Small intestine (tissue), 7 donors: Measurements from ENCODE around the gene CACNA2D1. TPM values are rescaled to one million over a fixed set of nuclear protein-coding genes. Genes with fewer than 3 reads are reported as not detected.

Source experiments
- DNase-seq, 2 donors: peaks; one replicate each; pipeline versions ENCODE4 v3.0.0 to v3.0.0-alpha.2; 2013
- FAIRE-seq: peaks from 2 replicates; lab custom pipeline; 2012; peaks lifted over from hg19 to GRCh38; lab: Jason Lieb, UNC
- H3K27ac ChIP-seq, 3 donors: one replicate each; pipeline ENCODE4 v1.5.1; 2013; ENCODE audit warnings: low read length in 2 of 3, mild to moderate bottlenecking in 2 of 3, control low read depth in 1 of 3, inconsistent platforms in 1 of 3, low read depth in 1 of 3, moderate library complexity in 1 of 3
- H3K27me3 ChIP-seq, 3 donors: one replicate each; pipeline ENCODE4 v1.6.1; 2013; ENCODE audit warnings: low read length in 3 of 3, inconsistent platforms in 1 of 3; ENCODE audit not compliant: control insufficient read depth in 3 of 3, insufficient read depth in 3 of 3
- H3K36me3 ChIP-seq, 3 donors: one replicate each; pipeline ENCODE4 v1.6.1; 2013; ENCODE audit warnings: low read length in 3 of 3, inconsistent platforms in 1 of 3, low read depth in 1 of 3, mild to moderate bottlenecking in 1 of 3, moderate library complexity in 1 of 3; ENCODE audit not compliant: control insufficient read depth in 3 of 3, insufficient read depth in 2 of 3
- H3K4me1 ChIP-seq, 3 donors: one replicate each; pipeline ENCODE4 v1.6.1; 2013; ENCODE audit warnings: low read length in 2 of 3, inconsistent platforms in 1 of 3, low read depth in 1 of 3, mild to moderate bottlenecking in 1 of 3, moderate library complexity in 1 of 3; ENCODE audit not compliant: control insufficient read depth in 3 of 3, insufficient read depth in 2 of 3
- H3K4me3 ChIP-seq, 3 donors: one replicate each; pipeline ENCODE4 v1.5.1; 2013; ENCODE audit warnings: low read length in 3 of 3, control low read depth in 1 of 3, inconsistent platforms in 1 of 3, low read depth in 1 of 3, mild to moderate bottlenecking in 1 of 3, moderate library complexity in 1 of 3
- H3K9me3 ChIP-seq, 2 donors: one replicate each; pipeline ENCODE4 v1.6.1; 2013; ENCODE audit warnings: low read depth in 1 of 2, low read length in 1 of 2; ENCODE audit not compliant: control insufficient read depth in 2 of 2, insufficient read depth in 1 of 2
- WGBS, 3 donors: extraction: QIAGEN DNeasy Blood & Tissue Kit; methylation state at CpG; one replicate each; pipeline ENCODE4 v1.1.7; 2013; 5-methylcytosine and 5-hydroxymethylcytosine counted together
- polyA plus RNA-seq, 4 donors: library from polyadenylated mRNA; stranded (reverse) in 3 of 4; unstranded in 1 of 4; fragments of 200-250 nt in 3 of 4; fragments of 120-200 nt in 1 of 4; gene quantifications; one replicate each; pipeline versions ENCODE4 v1.2.1 to v1.2.3, GENCODE V29; 2013
- donor health status: healthy with polysubstance abuse.
- donor health status: control.
- donor health status: control.
- donor health status: Bipolar disorder and iron deficiency.
- donor health status: healthy.

Gene CACNA2D1
- polyA plus RNA-seq, 4 donors = 1.3 to 4.8 (median 2.7) TPM

DNA sequence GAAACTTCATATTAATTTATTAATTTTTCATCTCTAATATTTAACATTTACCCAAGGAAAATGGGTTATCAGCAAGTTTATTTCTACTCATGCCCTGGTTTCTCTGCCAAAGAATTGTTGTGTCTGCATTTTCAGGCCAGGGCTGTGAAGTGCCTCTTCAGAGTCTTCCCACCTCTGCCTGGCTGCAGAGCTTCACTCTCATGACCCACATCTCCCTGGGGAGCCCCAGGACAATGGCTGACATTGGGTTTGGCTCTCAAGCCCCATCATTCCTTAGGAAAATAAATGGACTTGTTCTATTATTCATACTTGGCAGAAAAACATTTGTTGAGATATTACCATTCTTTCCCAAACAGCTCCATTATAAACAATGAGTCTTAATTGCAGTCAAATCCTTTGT lies 30.3 kb downstream of the CACNA2D1 start:
- FAIRE-seq = no peak
- Histone ChIP-seq H3K9me3 (no peaks in the 10 kb centered on the region), H3K27ac (no peak overlapping the region), H3K4me1 (no peaks in the 10 kb centered on the region), H3K4me3 (no peak overlapping the region), H3K27me3 (no peaks in the 10 kb centered on the region), H3K36me3 (no peaks in the 10 kb centered on the region)
- no peak for DNase-seq

DNA sequence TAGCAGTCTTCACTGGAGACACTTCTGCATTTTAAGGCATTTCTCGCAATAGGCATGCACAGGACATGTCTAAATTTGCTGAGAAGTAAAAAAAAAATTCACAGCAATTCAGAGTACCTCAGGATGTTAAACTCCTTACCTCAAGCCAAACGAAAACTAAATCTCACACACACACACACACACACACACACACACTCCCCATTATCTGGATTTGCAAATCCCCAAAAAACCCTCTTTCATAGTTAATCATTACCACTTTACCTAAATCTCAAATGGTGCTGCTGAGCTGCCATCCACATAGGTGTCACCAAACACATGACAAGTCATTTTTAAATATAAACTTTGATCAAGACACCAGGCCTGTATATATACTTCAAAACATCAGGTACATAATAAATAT lies 31.8 kb downstream of the CACNA2D1 start:
- FAIRE-seq = no peak
- no peaks in the 10 kb centered on the region for H3K4me1 ChIP-seq
- no peak for DNase-seq
- 66 to 79% (median 76%) methylated on average over 2 of the region's 2 CpGs for WGBS, 3 donors
- no peaks in the 10 kb centered on the region for H3K9me3 ChIP-seq
- H3K36me3 ChIP-seq = no peaks in the 10 kb centered on the region
- H3K27ac ChIP-seq = no peak overlapping the region
- no peak overlapping the region for H3K4me3 ChIP-seq
- no peaks in the 10 kb centered on the region for H3K27me3 ChIP-seq

DNA sequence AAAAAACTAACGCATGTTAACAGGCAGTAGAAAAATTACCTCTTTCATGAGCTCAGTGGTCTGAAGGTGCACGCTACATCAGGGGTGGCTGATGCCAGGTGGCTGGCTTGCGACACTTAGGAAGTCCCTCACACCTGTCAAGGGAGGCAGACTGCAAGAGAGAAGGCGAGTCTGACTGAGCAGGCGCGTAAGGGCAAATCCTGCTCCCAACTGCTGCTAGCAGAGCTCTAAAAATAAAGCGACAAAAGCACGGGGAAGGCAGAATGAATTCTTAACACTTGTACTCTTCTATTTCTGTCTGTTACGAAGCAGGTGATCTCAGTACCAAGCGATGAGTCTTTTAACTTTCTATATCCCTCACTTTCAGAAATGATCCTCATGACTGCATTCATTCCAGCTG lies 33.1 kb downstream of the CACNA2D1 start:
- no peak overlapping the region for H3K4me3 ChIP-seq
- DNase-seq (no peak), FAIRE-seq (no peak)
- H3K9me3 ChIP-seq = no peaks in the 10 kb centered on the region
- WGBS, 3 donors = 85 to 93% (median 92%) methylated on average over 10 of the region's 10 CpGs
- no peaks in the 10 kb centered on the region for H3K36me3 ChIP-seq
- no peak overlapping the region for H3K27ac ChIP-seq
- no peaks in the 10 kb centered on the region for H3K27me3 ChIP-seq
- H3K4me1 ChIP-seq = no peaks in the 10 kb centered on the region

DNA sequence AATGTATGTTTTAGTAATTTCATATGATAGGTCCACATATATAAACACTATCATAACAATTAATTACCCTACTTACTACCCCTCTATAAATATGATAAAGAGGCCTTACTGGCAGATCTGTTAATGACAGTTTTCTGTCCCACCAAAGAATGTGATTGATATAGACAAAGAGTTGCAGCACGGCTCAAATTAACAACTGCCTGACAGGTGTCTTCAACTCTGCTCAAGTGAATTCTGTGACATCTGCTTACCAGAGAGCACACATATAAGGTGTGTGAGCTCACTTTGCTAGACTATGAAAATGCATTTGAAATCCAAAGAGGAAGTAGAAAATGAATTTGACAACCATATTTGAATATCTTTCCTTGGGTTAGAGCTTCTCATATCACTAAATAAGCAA lies 36.6 kb downstream of the CACNA2D1 start:
- H3K4me3 ChIP-seq = no peak overlapping the region
- DNase-seq (no peak), FAIRE-seq (no peak)
- H3K36me3 ChIP-seq = no peaks in the 10 kb centered on the region
- no peak overlapping the region for H3K27ac ChIP-seq
- WGBS, 3 donors = 90 to 93% (median 91%) methylated on average over 1 of the region's 1 CpG
- H3K27me3 ChIP-seq = no peaks in the 10 kb centered on the region
- H3K9me3 ChIP-seq = no peaks in the 10 kb centered on the region
- no peaks in the 10 kb centered on the region for H3K4me1 ChIP-seq

DNA sequence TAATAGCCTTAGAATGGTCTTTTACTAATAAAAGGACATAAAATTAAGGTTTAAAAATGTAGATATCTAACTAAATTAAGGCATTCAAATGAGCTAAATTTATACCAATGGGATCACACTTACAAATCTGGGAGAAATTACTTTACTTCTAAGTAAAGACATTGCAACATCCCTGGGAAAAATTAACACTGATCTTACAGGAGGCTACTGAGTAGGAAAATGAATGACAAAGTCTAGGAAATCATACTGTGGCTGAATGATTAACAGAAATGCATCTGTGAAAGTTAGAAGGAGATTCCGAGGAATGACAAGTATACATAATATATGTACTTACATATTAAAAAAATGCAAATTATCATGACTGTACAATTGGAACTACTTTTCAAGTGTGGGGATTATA lies 38.3 kb downstream of the CACNA2D1 start:
- no peak overlapping the region for H3K4me3 ChIP-seq
- FAIRE-seq = no peak
- no peaks in the 10 kb centered on the region for H3K9me3 ChIP-seq
- H3K36me3 ChIP-seq = no peaks in the 10 kb centered on the region
- no peaks in the 10 kb centered on the region for H3K4me1 ChIP-seq
- WGBS, 3 donors = 90 to 93% (median 91%) methylated on average over 1 of the region's 1 CpG
- no peak for DNase-seq
- no peak overlapping the region for H3K27ac ChIP-seq
- H3K27me3 ChIP-seq = no peaks in the 10 kb centered on the region

DNA sequence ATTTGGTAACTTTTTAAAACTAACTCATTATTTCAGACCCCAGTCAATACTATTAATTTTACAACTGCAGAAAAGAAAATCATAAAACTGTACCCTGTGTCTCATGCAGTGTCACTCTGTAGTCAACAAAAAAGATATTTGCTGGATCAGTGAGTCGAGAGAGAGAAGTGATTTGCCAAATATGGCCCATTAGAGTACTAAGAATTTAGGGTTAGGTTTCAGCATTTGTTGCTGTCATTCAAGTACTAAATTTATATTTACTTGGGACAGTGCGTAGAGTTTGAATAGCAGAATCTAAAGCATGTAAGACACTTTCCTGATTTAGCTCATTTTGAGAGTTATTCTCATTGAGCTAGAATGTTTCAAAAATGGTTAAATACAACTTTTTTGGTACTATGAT lies 38.9 kb downstream of the CACNA2D1 start:
- WGBS, 3 donors = 74 to 89% (median 83%) methylated on average over 2 of the region's 2 CpGs

DNA sequence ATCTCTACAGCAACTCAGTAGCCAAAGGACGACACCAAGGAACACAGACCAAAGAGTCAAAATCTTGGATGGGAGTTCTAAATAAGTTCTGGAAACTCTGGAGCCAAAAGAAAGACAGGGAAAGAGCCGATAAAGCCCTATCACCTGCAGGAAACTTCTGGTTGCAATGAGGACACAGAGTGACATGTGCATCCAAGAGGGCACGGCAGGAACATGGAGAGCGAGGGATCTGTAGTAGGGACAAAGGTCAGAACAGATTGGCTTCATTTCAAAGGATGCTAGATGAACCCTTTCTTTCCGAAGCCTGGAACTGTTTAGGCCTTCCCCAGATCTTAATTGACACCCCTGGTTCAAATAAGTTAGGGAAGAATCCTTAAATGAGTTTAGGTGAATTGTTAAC lies 39.5 kb downstream of the CACNA2D1 start:
- no peaks in the 10 kb centered on the region for H3K36me3 ChIP-seq
- DNase-seq (peak in 1 of 2 donors; percentile 23), FAIRE-seq (no peak)
- H3K4me3 ChIP-seq = no peak overlapping the region
- H3K4me1 ChIP-seq = no peaks in the 10 kb centered on the region
- no peak overlapping the region for H3K27ac ChIP-seq
- WGBS, 3 donors = 36 to 71% (median 53%) methylated on average over 5 of the region's 5 CpGs
- H3K9me3 ChIP-seq = no peaks in the 10 kb centered on the region
- H3K27me3 ChIP-seq = no peaks in the 10 kb centered on the region

More for the DNA sequence above, 38.9 kb downstream of the CACNA2D1 start:
- Histone ChIP-seq H3K4me1 (no peaks in the 10 kb centered on the region), H3K27me3 (no peaks in the 10 kb centered on the region), H3K4me3 (no peak overlapping the region), H3K27ac (no peak overlapping the region), H3K36me3 (no peaks in the 10 kb centered on the region), H3K9me3 (no peaks in the 10 kb centered on the region)
- DNase-seq (no peak), FAIRE-seq (no peak)

DNA sequence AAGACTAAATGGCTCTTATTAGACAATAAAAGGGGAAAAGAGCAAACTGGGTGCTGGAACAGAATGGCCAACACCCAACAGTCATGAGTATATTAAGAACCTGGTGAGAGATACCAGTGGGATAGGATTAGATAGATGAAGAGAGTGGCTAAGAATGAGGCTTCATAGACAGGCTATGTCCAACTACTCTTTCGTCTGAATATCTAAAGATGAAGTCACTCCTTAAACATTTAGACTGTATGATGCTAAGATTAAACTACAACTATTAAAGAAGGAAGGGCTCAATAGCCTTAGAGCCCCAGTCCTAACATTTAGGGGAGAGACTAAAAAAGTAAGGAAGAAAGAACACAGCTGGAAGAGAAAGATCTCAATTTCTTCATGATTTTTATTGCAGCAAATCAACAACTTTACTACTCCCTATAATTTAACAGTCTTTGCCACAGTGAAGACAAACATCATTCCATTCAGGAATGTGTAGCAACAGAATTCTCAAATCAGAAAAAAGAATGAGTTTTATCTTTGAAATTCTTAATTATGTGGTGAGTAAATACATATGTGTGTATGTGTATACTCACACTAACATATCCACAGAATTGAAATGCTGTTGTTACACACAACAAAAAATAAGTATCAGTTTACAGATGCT lies 45.6 kb downstream of the CACNA2D1 start:
- FAIRE-seq = no peak
- H3K4me3 ChIP-seq = no peak overlapping the region

DNA sequence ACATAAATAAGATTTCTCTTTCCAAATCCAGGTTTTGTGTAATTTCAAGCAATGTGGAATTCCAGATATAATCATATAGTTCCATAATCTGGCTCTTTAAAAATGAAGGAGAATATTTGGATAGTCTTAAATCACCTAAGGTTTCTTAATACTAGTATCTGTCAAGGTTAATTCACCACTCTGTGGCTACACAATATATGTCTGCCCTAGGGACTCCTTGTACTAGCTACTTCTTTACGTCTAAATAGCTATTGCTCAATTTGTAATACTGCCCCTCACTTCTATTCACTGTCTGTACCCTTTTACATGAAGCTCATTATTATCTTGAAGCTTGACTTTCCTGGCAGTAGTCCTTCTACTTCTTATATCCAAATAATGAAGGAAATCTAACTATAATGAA lies 47.2 kb downstream of the CACNA2D1 start:
- Histone ChIP-seq H3K27me3 (no peaks in the 10 kb centered on the region), H3K36me3 (no peaks in the 10 kb centered on the region), H3K4me1 (no peaks in the 10 kb centered on the region), H3K27ac (no peak overlapping the region), H3K9me3 (peaks cover 0 to 4% of the 10 kb centered on the region in 2 donors), H3K4me3 (no peak overlapping the region)
- DNase-seq (no peak), FAIRE-seq (no peak)
- 96 to 99% (median 97%) methylated on average over 1 of the region's 1 CpG for WGBS, 3 donors

More for the DNA sequence above, 45.6 kb downstream of the CACNA2D1 start:
- Histone ChIP-seq H3K36me3 (no peaks in the 10 kb centered on the region), H3K27ac (no peak overlapping the region), H3K4me1 (no peaks in the 10 kb centered on the region), H3K9me3 (no peaks in the 10 kb centered on the region), H3K27me3 (no peaks in the 10 kb centered on the region)
- 41 to 69% (median 52%) methylated on average over 1 of the region's 1 CpG for WGBS, 3 donors
- no peak for DNase-seq
